Right lobe of liver (tissue), 6 donors: Measurements from ENCODE around the gene GGACT. TPM values are rescaled to one million over a fixed set of nuclear protein-coding genes. Genes with fewer than 3 reads are reported as not detected.

Source experiments
- ATAC-seq, 4 donors: fragments of 200-7000 bp; cut with Tn5 transposase; one replicate each; pipeline ENCODE4 v1.9.1; 2020; ENCODE audit warnings: mild to moderate bottlenecking in 4 of 4, moderate library complexity in 4 of 4
- DNase-seq, 3 donors: peaks; one replicate each; pipeline ENCODE4 v3.0.0-alpha.2; 2020
- H3K27ac ChIP-seq, 3 donors: fragments of 200-600 bp; one replicate each; pipeline ENCODE4 v1.8.0; 2022
- H3K27me3 ChIP-seq, 2 donors: fragments of 200-600 bp; one replicate each; pipeline ENCODE4 v1.8.0; 2022
- H3K36me3 ChIP-seq, 4 donors: fragments of 200-600 bp; sonication (generic) in 1 of 4; one replicate each; pipeline versions ENCODE4 v1.5.1 to v1.8.0; 2017 to 2022; ENCODE audit warnings: control low read depth in 1 of 4
- H3K4me1 ChIP-seq, 4 donors: fragments of 200-600 bp; sonication (generic) in 1 of 4; one replicate each; pipeline versions ENCODE4 v1.5.1 to v1.8.0; 2017 to 2022; ENCODE audit warnings: control low read depth in 1 of 4
- H3K4me3 ChIP-seq, 3 donors: fragments of 200-600 bp; one replicate each; pipeline ENCODE4 v1.8.0; 2022
- H3K9me3 ChIP-seq, 4 donors: fragments of 200-600 bp; sonication (generic) in 1 of 4; one replicate each; pipeline versions ENCODE4 v1.5.1 to v1.8.0; 2017 to 2022; ENCODE audit warnings: control low read depth in 1 of 4
- POLR2A ChIP-seq: fragments of 450-650 bp; IDR thresholded peaks from one replicate; pipeline ENCODE4 v1.6.1; 2017; ENCODE audit warnings: antibody characterized with exemption, mild to moderate bottlenecking
- WGBS: methylation state at CpG from one replicate; pipeline ENCODE4 v1.1.6; 2018; ENCODE audit warnings: low coverage, low lambda C conversion rate; ENCODE audit not compliant: insufficient coverage; ENCODE audit errors: missing lambda C conversion rate; 5-methylcytosine and 5-hydroxymethylcytosine counted together
- intact Hi-C, 2 donors: fragments of 100-400 bp; cut with DNase I; formaldehyde crosslinking; loops; one replicate each; pipeline versions ENCODE4 v1.11.2 to v1.14.1; 2022
- total RNA-seq, 6 experiments: library from RNA; depleted of rRNA in 2 of 6; stranded (reverse); fragments of >200 nt in 2 of 6; fragmentation: NEBNext Ultra II Directional in 3 of 6; extraction: Animal tissue kit (Norgen Biotek cat#: 25700) in 3 of 6; gene quantifications; one replicate each; pipeline versions ENCODE4 v1.1.0 to v1.2.4, GENCODE V29; 2016 to 2023
- TF ChIP-seq, protein P1 (sequence below), 4 donors: fragments of 200-600 bp in 3 of 4; fragments of 450-650 bp in 1 of 4; IDR thresholded peaks; one replicate each; pipeline versions ENCODE4 v1.5.1 to v1.8.0; 2016 to 2022; ENCODE audit warnings: antibody characterized with exemption in 4 of 4, mild to moderate bottlenecking in 2 of 4
- donor health status: DM: no; HTN: yes; CAD: no.
- donor health status: DM: no; HTN: no; CAD: no.
- donor health status: DM: no; HTN: no; CAD: no.
- donor health status: DM: no; HTN: yes; CAD: no.
- donor health status: DM: no; HTN: yes; CAD: no.

GGACT gene
- total RNA-seq, 6 experiments from 2014 or later: 4.7 to 9.0 (median 5.9) TPM

- H3K36me3 ChIP-seq: no peaks in the 10 kb centered on the region
Observed at GRCh38 chr13:100560498-100561157, 28.0 kb downstream of the GGACT start.

DNA sequence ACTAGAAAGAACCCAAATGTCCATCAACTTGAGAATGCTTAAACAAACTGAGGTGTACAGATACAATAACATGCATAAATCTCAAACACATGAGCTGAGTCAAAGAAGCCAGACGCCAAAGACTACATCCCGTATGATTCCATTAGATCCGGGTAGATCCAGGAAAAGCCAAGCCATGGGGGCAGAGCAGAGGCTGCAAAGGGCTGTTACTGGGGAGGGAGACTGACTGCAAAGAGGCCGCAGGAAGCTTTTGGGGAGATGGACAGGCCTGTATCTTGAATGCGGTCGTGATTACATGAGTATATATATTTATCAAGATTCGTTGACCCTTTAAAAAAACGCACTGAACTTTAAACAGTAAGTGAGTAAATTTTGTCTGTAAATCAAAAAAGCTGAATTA, 28.7 kb downstream of the GGACT start:
- Histone ChIP-seq H3K27me3 (no peaks in the 10 kb centered on the region), H3K9me3 (no peaks in the 10 kb centered on the region), H3K27ac (peak overlapping the region in 1 of 3 donors; percentile 34), H3K4me1 (peaks cover 0 to 31% (median 15%) of the 10 kb centered on the region in 4 donors), H3K4me3 (no peak overlapping the region), H3K36me3 (no peaks in the 10 kb centered on the region)
- ATAC-seq (no peak), DNase-seq (no peak)
- intact Hi-C loops: no loop called here
- WGBS: 89% methylated on average over 8 of the region's 8 CpGs
- TF ChIP-seq, protein P1, sequence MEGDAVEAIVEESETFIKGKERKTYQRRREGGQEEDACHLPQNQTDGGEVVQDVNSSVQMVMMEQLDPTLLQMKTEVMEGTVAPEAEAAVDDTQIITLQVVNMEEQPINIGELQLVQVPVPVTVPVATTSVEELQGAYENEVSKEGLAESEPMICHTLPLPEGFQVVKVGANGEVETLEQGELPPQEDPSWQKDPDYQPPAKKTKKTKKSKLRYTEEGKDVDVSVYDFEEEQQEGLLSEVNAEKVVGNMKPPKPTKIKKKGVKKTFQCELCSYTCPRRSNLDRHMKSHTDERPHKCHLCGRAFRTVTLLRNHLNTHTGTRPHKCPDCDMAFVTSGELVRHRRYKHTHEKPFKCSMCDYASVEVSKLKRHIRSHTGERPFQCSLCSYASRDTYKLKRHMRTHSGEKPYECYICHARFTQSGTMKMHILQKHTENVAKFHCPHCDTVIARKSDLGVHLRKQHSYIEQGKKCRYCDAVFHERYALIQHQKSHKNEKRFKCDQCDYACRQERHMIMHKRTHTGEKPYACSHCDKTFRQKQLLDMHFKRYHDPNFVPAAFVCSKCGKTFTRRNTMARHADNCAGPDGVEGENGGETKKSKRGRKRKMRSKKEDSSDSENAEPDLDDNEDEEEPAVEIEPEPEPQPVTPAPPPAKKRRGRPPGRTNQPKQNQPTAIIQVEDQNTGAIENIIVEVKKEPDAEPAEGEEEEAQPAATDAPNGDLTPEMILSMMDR (IDR thresholded peaks at IDR 0.05): no peak
- TF ChIP-seq POLR2A: no peak

More at GRCh38 chr13:100560498-100561157, 28.0 kb downstream of the GGACT start:
- WGBS: 78% methylated on average over 9 of the region's 15 CpGs
- Histone ChIP-seq H3K27me3 (no peaks in the 10 kb centered on the region), H3K4me3 (no peak overlapping the region), H3K27ac (peak overlapping the region in 2 of 3 donors; percentile 12 to 34), H3K4me1 (peaks cover 0 to 35% (median 16%) of the 10 kb centered on the region in 4 donors), H3K9me3 (no peaks in the 10 kb centered on the region)
- DNase-seq (no peak), ATAC-seq (peak in 3 of 4 donors; percentile 22 to 60 (median 50))
- intact Hi-C loops: no loop called here
- TF ChIP-seq POLR2A: no peak
- TF ChIP-seq, protein P1 (IDR thresholded peaks at IDR 0.05): no peak

GRCh38 chr13:100552755-100553154, 35.8 kb downstream of the GGACT start:
- H3K36me3 ChIP-seq: no peaks in the 10 kb centered on the region
- peaks cover 0 to 10% (median 2%) of the 10 kb centered on the region in 4 donors for H3K4me1 ChIP-seq
- H3K4me3 ChIP-seq: no peak overlapping the region
- no peak for DNase-seq
- H3K27ac ChIP-seq: no peak overlapping the region
- H3K27me3 ChIP-seq: no peaks in the 10 kb centered on the region
- WGBS: 95% methylated on average over 4 of the region's 11 CpGs
- no peak for TF ChIP-seq POLR2A
- TF ChIP-seq, protein P1 (IDR thresholded peaks at IDR 0.05): no peak
- no peaks in the 10 kb centered on the region for H3K9me3 ChIP-seq
- intact Hi-C loops: no loop called here
- no peak for ATAC-seq

GRCh38 chr13:100549316-100549715, 39.3 kb downstream of the GGACT start:
- TF ChIP-seq POLR2A: no peak
- TF ChIP-seq, protein P1 (IDR thresholded peaks at IDR 0.05): no peak
- 83% methylated on average over 6 of the region's 9 CpGs for WGBS
- Histone ChIP-seq H3K4me3 (no peak overlapping the region), H3K4me1 (peaks cover 0 to 22% (median 9%) of the 10 kb centered on the region in 4 donors), H3K27me3 (no peaks in the 10 kb centered on the region), H3K27ac (no peak overlapping the region), H3K36me3 (no peaks in the 10 kb centered on the region), H3K9me3 (no peaks in the 10 kb centered on the region)
- intact Hi-C loops: no loop called here
- ATAC-seq: no peak
- DNase-seq: no peak
